Liver (tissue), 9 donors: ENCODE results near the gene NAV2. TPM values are rescaled to one million over a fixed set of nuclear protein-coding genes. Genes with fewer than 3 reads are reported as not detected.

Source experiments
- DNase-seq: peaks from one replicate; pipeline ENCODE4 v3.0.0-alpha.2; 2017; ENCODE audit warnings: low spot score
- H3K27ac ChIP-seq, 2 donors: one replicate each; pipeline ENCODE4 v1.7.0; 2013; ENCODE audit warnings: inconsistent platforms in 2 of 2, low read length in 2 of 2, control low read depth in 1 of 2, low read depth in 1 of 2, mild to moderate bottlenecking in 1 of 2
- H3K27me3 ChIP-seq, 4 donors: one replicate each; pipeline versions ENCODE4 v1.6.1 to v1.7.0; 2013; ENCODE audit warnings: low read length in 3 of 4, inconsistent platforms in 1 of 4, mild to moderate bottlenecking in 1 of 4, moderate library complexity in 1 of 4; ENCODE audit not compliant: control insufficient read depth in 4 of 4, insufficient read depth in 4 of 4
- H3K36me3 ChIP-seq, 4 donors: one replicate each; pipeline versions ENCODE4 v1.6.1 to v1.7.0; 2013; ENCODE audit warnings: low read length in 3 of 4, mild to moderate bottlenecking in 3 of 4, low read depth in 1 of 4, moderate library complexity in 1 of 4; ENCODE audit not compliant: control insufficient read depth in 4 of 4, insufficient read depth in 3 of 4
- H3K4me1 ChIP-seq, 4 donors: one replicate each; pipeline versions ENCODE4 v1.6.1 to v1.7.0; 2013; ENCODE audit warnings: low read length in 3 of 4, mild to moderate bottlenecking in 3 of 4, moderate library complexity in 1 of 4; ENCODE audit not compliant: control insufficient read depth in 4 of 4, insufficient read depth in 4 of 4
- H3K4me3 ChIP-seq, 3 donors: one replicate each; pipeline versions ENCODE4 v1.6.1 to v1.7.0; 2013; ENCODE audit warnings: low read length in 3 of 3, control low read depth in 1 of 3, low read depth in 1 of 3, mild to moderate bottlenecking in 1 of 3
- H3K9ac ChIP-seq, 2 donors: one replicate each; pipeline ENCODE4 v1.7.0; 2013; ENCODE audit warnings: low read length in 2 of 2, mild to moderate bottlenecking in 2 of 2, moderate library complexity in 2 of 2, control low read depth in 1 of 2, low read depth in 1 of 2
- H3K9me3 ChIP-seq, 4 donors: one replicate each; pipeline versions ENCODE4 v1.6.1 to v1.7.0; 2013; ENCODE audit warnings: low read length in 3 of 4; ENCODE audit not compliant: control insufficient read depth in 4 of 4
- EGR1 ChIP-seq, 2 donors: IDR thresholded peaks; 2 replicates each; pipeline ENCODE4 v1.6.1; 2016 to 2018; ENCODE audit warnings: antibody characterized with exemption in 2 of 2, low read depth in 2 of 2
- FOXA1 ChIP-seq: IDR thresholded peaks from 2 replicates; pipeline ENCODE4 v1.6.1; 2016; ENCODE audit warnings: antibody characterized with exemption
- FOXA2 ChIP-seq: IDR thresholded peaks from 2 replicates; pipeline ENCODE4 v1.6.1; 2016; ENCODE audit warnings: antibody characterized with exemption
- GABPA ChIP-seq, 2 donors: IDR thresholded peaks in 1 of 2; conservative IDR thresholded peaks in 1 of 2; 2 replicates each; pipeline ENCODE4 v1.6.1; 2016; ENCODE audit warnings: antibody characterized with exemption in 2 of 2, mild to moderate bottlenecking in 1 of 2, moderate library complexity in 1 of 2
- HNF4A ChIP-seq, 2 donors: conservative IDR thresholded peaks; 2 replicates each; pipeline ENCODE4 v1.6.1; 2016; ENCODE audit warnings: antibody characterized with exemption in 2 of 2, mild to moderate bottlenecking in 2 of 2
- HNF4G ChIP-seq: IDR thresholded peaks from 2 replicates; pipeline ENCODE4 v1.6.1; 2016; ENCODE audit warnings: antibody characterized with exemption
- JUND ChIP-seq, 2 donors: IDR thresholded peaks; 2 replicates each; pipeline ENCODE4 v1.6.1; 2016; ENCODE audit warnings: antibody characterized with exemption in 2 of 2
- NR2F2 ChIP-seq: IDR thresholded peaks from 2 replicates; pipeline ENCODE4 v1.6.1; 2016; ENCODE audit warnings: antibody characterized with exemption
- RAD21 ChIP-seq, 2 donors: IDR thresholded peaks; 2 replicates each; pipeline ENCODE4 v1.6.1; 2016; ENCODE audit warnings: antibody characterized with exemption in 2 of 2, mild to moderate bottlenecking in 2 of 2
- RXRA ChIP-seq, 2 donors: IDR thresholded peaks; 2 replicates each; pipeline ENCODE4 v1.6.1; 2017 to 2018; ENCODE audit warnings: antibody characterized with exemption in 2 of 2, mild to moderate bottlenecking in 1 of 2
- SP1 ChIP-seq: IDR thresholded peaks from 2 replicates; pipeline ENCODE4 v1.6.1; 2018; ENCODE audit warnings: antibody characterized with exemption, mild to moderate bottlenecking
- TAF1 ChIP-seq: conservative IDR thresholded peaks from 2 replicates; pipeline ENCODE4 v1.6.1; 2016; ENCODE audit warnings: antibody characterized with exemption, mild to moderate bottlenecking
- YY1 ChIP-seq: IDR thresholded peaks from 2 replicates; pipeline ENCODE4 v1.6.1; 2016; ENCODE audit warnings: antibody characterized with exemption, mild to moderate bottlenecking
- WGBS: extraction: QIAGEN DNeasy Blood & Tissue Kit; methylation state at CpG from one replicate; pipeline ENCODE4 v1.1.7; 2013; 5-methylcytosine and 5-hydroxymethylcytosine counted together
- polyA plus RNA-seq, 2 donors: library from polyadenylated mRNA; stranded (reverse) in 1 of 2; unstranded in 1 of 2; fragments of 200-250 nt in 1 of 2; fragments of >200 nt in 1 of 2; fragmentation: Nextera tagmentation in 1 of 2; extraction: Ambion mirVana in 1 of 2; gene quantifications; one replicate each; pipeline versions ENCODE4 v1.2.1 to v1.2.3, GENCODE V29; 2013 to 2015
- total RNA-seq, 2 donors: library from RNA; depleted of rRNA; stranded (reverse); fragments of >200 nt; gene quantifications; one replicate each; pipeline ENCODE4 v1.2.3, GENCODE V29; 2014
- TF ChIP-seq, protein P1 (sequence below): IDR thresholded peaks from 2 replicates; pipeline ENCODE4 v1.6.1; 2016; ENCODE audit warnings: antibody characterized with exemption
- TF ChIP-seq, protein P2 (sequence below): IDR thresholded peaks from 2 replicates; pipeline ENCODE4 v1.6.1; 2016; ENCODE audit warnings: antibody characterized with exemption
- TF ChIP-seq, protein P3 (sequence below): fragments of 150-350 bp; IDR thresholded peaks from 2 replicates; pipeline ENCODE4 v1.5.1; 2017; ENCODE audit warnings: improper control_type of control experiment, low read depth, low read length; ENCODE audit not compliant: missing input control
- TF ChIP-seq, protein P4 (sequence below): IDR thresholded peaks from 2 replicates; pipeline ENCODE4 v1.6.1; 2016; ENCODE audit warnings: antibody characterized with exemption, mild to moderate bottlenecking
- TF ChIP-seq, protein P5 (sequence below): IDR thresholded peaks from 2 replicates; pipeline ENCODE4 v1.6.1; 2016; ENCODE audit warnings: antibody characterized with exemption
- donor health status: healthy.
- donor health status: healthy.
- donor health status: healthy.
- donor health status: healthy.
- donor health status: healthy.

The NAV2 gene
- total and polyA plus RNA-seq, 4 donors = 6.3 to 20.5 (median 11.6) TPM

DNA sequence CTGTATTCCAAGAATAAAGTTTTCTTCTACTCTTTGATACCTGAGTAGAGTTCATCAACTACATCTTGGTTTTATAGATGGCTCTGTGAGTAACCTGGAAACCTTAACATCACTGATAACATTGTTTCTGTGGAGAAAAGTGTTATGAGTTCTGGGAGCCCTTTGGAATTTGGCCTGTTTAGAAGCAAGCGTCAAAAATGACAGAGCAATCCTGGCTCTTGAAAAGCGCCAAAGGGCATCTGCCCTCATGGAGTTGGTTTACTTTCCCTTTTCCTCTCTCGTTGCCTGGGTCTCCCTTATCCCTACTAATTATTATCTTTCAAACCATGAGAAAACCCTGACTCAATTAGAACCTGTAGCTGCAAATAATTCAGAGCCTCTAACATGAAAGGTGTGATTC is 307.6 kb downstream of the NAV2 start:
- DNase-seq = no peak

More for the DNA sequence above, 307.6 kb downstream of the NAV2 start:
- TF ChIP-seq RAD21 (IDR thresholded peaks at IDR 0.05) (peak; percentile 30 to 39), YY1 (peak; percentile 92), RXRA (IDR thresholded peaks at IDR 0.05) (peak; percentile 30 to 74), FOXA1 (no peak), HNF4G (no peak), NR2F2 (no peak), SP1 (peak; percentile 74), JUND (IDR thresholded peaks at IDR 0.05) (peak in 1 of 2 donors; percentile 73), GABPA (IDR thresholded peaks at IDR 0.05 in 1 of 2, conservative IDR thresholded peaks at IDR 0.05 in 1 of 2) (no peak), EGR1 (IDR thresholded peaks at IDR 0.05; ENCODE audit: low read depth in 2 of 2) (no peak), FOXA2 (no peak), HNF4A (conservative IDR thresholded peaks at IDR 0.05) (peak; percentile 82 to 90), TAF1 (no peak)
- TF ChIP-seq, protein P1, sequence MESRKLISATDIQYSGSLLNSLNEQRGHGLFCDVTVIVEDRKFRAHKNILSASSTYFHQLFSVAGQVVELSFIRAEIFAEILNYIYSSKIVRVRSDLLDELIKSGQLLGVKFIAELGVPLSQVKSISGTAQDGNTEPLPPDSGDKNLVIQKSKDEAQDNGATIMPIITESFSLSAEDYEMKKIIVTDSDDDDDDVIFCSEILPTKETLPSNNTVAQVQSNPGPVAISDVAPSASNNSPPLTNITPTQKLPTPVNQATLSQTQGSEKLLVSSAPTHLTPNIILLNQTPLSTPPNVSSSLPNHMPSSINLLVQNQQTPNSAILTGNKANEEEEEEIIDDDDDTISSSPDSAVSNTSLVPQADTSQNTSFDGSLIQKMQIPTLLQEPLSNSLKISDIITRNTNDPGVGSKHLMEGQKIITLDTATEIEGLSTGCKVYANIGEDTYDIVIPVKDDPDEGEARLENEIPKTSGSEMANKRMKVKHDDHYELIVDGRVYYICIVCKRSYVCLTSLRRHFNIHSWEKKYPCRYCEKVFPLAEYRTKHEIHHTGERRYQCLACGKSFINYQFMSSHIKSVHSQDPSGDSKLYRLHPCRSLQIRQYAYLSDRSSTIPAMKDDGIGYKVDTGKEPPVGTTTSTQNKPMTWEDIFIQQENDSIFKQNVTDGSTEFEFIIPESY = peak; percentile 29
- TF ChIP-seq, protein P2, sequence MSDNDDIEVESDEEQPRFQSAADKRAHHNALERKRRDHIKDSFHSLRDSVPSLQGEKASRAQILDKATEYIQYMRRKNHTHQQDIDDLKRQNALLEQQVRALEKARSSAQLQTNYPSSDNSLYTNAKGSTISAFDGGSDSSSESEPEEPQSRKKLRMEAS = peak; percentile 80
- TF ChIP-seq, protein P3, sequence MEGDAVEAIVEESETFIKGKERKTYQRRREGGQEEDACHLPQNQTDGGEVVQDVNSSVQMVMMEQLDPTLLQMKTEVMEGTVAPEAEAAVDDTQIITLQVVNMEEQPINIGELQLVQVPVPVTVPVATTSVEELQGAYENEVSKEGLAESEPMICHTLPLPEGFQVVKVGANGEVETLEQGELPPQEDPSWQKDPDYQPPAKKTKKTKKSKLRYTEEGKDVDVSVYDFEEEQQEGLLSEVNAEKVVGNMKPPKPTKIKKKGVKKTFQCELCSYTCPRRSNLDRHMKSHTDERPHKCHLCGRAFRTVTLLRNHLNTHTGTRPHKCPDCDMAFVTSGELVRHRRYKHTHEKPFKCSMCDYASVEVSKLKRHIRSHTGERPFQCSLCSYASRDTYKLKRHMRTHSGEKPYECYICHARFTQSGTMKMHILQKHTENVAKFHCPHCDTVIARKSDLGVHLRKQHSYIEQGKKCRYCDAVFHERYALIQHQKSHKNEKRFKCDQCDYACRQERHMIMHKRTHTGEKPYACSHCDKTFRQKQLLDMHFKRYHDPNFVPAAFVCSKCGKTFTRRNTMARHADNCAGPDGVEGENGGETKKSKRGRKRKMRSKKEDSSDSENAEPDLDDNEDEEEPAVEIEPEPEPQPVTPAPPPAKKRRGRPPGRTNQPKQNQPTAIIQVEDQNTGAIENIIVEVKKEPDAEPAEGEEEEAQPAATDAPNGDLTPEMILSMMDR = no peak
- TF ChIP-seq, protein P4, sequence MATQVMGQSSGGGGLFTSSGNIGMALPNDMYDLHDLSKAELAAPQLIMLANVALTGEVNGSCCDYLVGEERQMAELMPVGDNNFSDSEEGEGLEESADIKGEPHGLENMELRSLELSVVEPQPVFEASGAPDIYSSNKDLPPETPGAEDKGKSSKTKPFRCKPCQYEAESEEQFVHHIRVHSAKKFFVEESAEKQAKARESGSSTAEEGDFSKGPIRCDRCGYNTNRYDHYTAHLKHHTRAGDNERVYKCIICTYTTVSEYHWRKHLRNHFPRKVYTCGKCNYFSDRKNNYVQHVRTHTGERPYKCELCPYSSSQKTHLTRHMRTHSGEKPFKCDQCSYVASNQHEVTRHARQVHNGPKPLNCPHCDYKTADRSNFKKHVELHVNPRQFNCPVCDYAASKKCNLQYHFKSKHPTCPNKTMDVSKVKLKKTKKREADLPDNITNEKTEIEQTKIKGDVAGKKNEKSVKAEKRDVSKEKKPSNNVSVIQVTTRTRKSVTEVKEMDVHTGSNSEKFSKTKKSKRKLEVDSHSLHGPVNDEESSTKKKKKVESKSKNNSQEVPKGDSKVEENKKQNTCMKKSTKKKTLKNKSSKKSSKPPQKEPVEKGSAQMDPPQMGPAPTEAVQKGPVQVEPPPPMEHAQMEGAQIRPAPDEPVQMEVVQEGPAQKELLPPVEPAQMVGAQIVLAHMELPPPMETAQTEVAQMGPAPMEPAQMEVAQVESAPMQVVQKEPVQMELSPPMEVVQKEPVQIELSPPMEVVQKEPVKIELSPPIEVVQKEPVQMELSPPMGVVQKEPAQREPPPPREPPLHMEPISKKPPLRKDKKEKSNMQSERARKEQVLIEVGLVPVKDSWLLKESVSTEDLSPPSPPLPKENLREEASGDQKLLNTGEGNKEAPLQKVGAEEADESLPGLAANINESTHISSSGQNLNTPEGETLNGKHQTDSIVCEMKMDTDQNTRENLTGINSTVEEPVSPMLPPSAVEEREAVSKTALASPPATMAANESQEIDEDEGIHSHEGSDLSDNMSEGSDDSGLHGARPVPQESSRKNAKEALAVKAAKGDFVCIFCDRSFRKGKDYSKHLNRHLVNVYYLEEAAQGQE = peak; percentile 73
- TF ChIP-seq, protein P5, sequence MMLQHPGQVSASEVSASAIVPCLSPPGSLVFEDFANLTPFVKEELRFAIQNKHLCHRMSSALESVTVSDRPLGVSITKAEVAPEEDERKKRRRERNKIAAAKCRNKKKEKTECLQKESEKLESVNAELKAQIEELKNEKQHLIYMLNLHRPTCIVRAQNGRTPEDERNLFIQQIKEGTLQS = no peak
- WGBS = 33% methylated on average over 3 of the region's 3 CpGs
- H3K9ac ChIP-seq = peak overlapping the region in 1 of 2 donors; percentile 87
- no peaks in the 10 kb centered on the region for H3K9me3 ChIP-seq
- H3K27me3 ChIP-seq = no peaks in the 10 kb centered on the region
- H3K4me1 ChIP-seq = peaks cover 2 to 45% (median 7%) of the 10 kb centered on the region in 4 donors
- H3K4me3 ChIP-seq = no peak overlapping the region
- peak overlapping the region; percentile 70 to 81 for H3K27ac ChIP-seq
- no peaks in the 10 kb centered on the region for H3K36me3 ChIP-seq
